PC-3 (cell line): ENCODE measurements around the gene STUM. TPM values are rescaled to one million over a fixed set of nuclear protein-coding genes. Genes with fewer than 3 reads are reported as not detected.
"Not testable (repeated sequence)": the region's sequence is repeated elsewhere in the genome, so short reads cannot be mapped to it uniquely, and the experiment has no call there.

Experiments used
- ATAC-seq: fragments of 200-7000 bp; cut with Tn5 transposase; 2 replicates; pipeline ENCODE4 v1.9.1; 2020; ENCODE audit warnings: mild to moderate bottlenecking, moderate library complexity
- Bru-seq: library from RNA; stranded (reverse); fragments of 400-500 nt; gene quantifications from one replicate; lab custom pipeline; 2021; lab: Mats Ljungman, UMichigan
- BruChase-seq, 2 experiments: library from RNA; stranded (reverse); fragments of 400-500 nt; gene quantifications; one replicate each; lab custom pipeline; 2021; lab: Mats Ljungman, UMichigan
- BruUV-seq: library from RNA; stranded (reverse); fragments of 400-500 nt; replicated peaks from 2 replicates; lab custom pipeline; 2021; lab: Mats Ljungman, UMichigan
- CTCF ChIA-PET: fragments of 300-600 bp; sonication (Branson Sonifier 250); formaldehyde crosslinking; loops from one replicate; lab custom pipeline; 2022; ENCODE audit warnings: antibody characterized with exemption; lab: Charles Lee
- POLR2A ChIA-PET: fragments of 300-600 bp; sonication (Branson Sonifier 250); formaldehyde crosslinking; loops from one replicate; lab custom pipeline; 2022; ENCODE audit warnings: antibody characterized with exemption; ENCODE audit not compliant: unreplicated experiment; lab: Charles Lee
- DNase-seq: peaks from one replicate; pipeline ENCODE4 v3.0.0-alpha.2; 2015
- H2AFZ ChIP-seq: fragments of 300-600 bp; sonication (generic); 2 replicates; pipeline ENCODE4 v1.6.0; 2016; ENCODE audit warnings: antibody characterized with exemption, low read length
- H3F3A ChIP-seq: fragments of 300-600 bp; sonication (generic); one replicate; pipeline ENCODE4 v1.6.0; 2017; ENCODE audit warnings: antibody characterized with exemption, low read length, control low read depth, mild to moderate bottlenecking; ENCODE audit not compliant: unreplicated experiment
- H3K27ac ChIP-seq: fragments of 300-600 bp; sonication (generic); 2 replicates; pipeline ENCODE4 v1.5.1; 2016; ENCODE audit warnings: mild to moderate bottlenecking, low read length
- H3K27me3 ChIP-seq: fragments of 300-600 bp; sonication (generic); 2 replicates; pipeline ENCODE4 v1.6.1; 2016; ENCODE audit warnings: low read length, mixed read lengths
- H3K36me3 ChIP-seq: fragments of 300-600 bp; sonication (generic); 2 replicates; pipeline ENCODE4 v1.6.1; 2016; ENCODE audit warnings: low read depth, mixed run types, low read length, mixed read lengths
- H3K4me1 ChIP-seq: fragments of 300-600 bp; sonication (generic); 2 replicates; pipeline ENCODE4 v1.5.1; 2016; ENCODE audit warnings: low read length; ENCODE audit not compliant: insufficient read depth
- H3K4me2 ChIP-seq: fragments of 300-600 bp; sonication (generic); 2 replicates; pipeline ENCODE4 v1.6.0; 2016; ENCODE audit warnings: low read length
- H3K4me3 ChIP-seq: fragments of 300-600 bp; sonication (generic); 2 replicates; pipeline ENCODE4 v1.5.1; 2016; ENCODE audit warnings: mild to moderate bottlenecking, low read length, mixed read lengths
- H3K79me2 ChIP-seq: fragments of 300-600 bp; sonication (generic); 2 replicates; pipeline ENCODE4 v1.6.1; 2017; ENCODE audit warnings: low read length, mixed read lengths
- H3K9ac ChIP-seq: fragments of 300-600 bp; sonication (generic); 2 replicates; pipeline ENCODE4 v1.6.0; 2016; ENCODE audit warnings: mild to moderate bottlenecking, low read length
- H3K9me2 ChIP-seq: fragments of 300-600 bp; sonication (generic); replicated peaks from 2 replicates; pipeline ENCODE4 v1.6.1; 2016; ENCODE audit warnings: mixed run types, low read length, mixed read lengths
- H3K9me3 ChIP-seq: fragments of 300-600 bp; sonication (generic); 2 replicates; pipeline ENCODE4 v1.6.1; 2016; ENCODE audit warnings: low read length, mixed read lengths
- H4K20me1 ChIP-seq: fragments of 300-600 bp; sonication (generic); 2 replicates; pipeline ENCODE4 v1.6.1; 2016; ENCODE audit warnings: low read length, mixed read lengths
- CTCF ChIP-seq: fragments of 300-600 bp; sonication (generic); conservative IDR thresholded peaks from 2 replicates; pipeline ENCODE4 v1.5.1; 2017; ENCODE audit warnings: antibody characterized with exemption, low read depth, mild to moderate bottlenecking, low read length
- EZH2 ChIP-seq: fragments of 300-600 bp; sonication (generic); IDR thresholded peaks from one replicate; pipeline ENCODE4 v1.6.1; 2017; ENCODE audit warnings: antibody characterized with exemption, mild to moderate bottlenecking, low read length; ENCODE audit not compliant: unreplicated experiment
- EZH2phosphoT487 ChIP-seq: fragments of 300-600 bp; sonication (generic); IDR thresholded peaks from 2 replicates; pipeline ENCODE4 v1.6.1; 2018; ENCODE audit warnings: mild to moderate bottlenecking, antibody characterized with exemption, low read length, borderline replicate concordance
- intact Hi-C: fragments of 100-400 bp; cut with micrococcal nuclease; formaldehyde crosslinking; loops from 2 replicates; pipeline ENCODE4 v1.9.0; 2023
- long read RNA-seq: library from polyadenylated mRNA; unstranded; transcript quantifications from one replicate; pipeline ENCODE4 v2.0.0, GENCODE V29; 2021; ENCODE audit not compliant: unreplicated experiment
- total RNA-seq: library from RNA; depleted of rRNA; stranded (reverse); fragments of >200 nt; gene quantifications from 2 replicates; pipeline ENCODE4 v1.2.3, GENCODE V29; 2014; rRNA removed

STUM gene, protein sequence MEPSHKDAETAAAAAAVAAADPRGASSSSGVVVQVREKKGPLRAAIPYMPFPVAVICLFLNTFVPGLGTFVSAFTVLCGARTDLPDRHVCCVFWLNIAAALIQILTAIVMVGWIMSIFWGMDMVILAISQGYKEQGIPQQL
- 0.40 and 0.58 TPM in 2 replicates for total RNA-seq
- Bru-seq, nascent RNA: percentile 16 among the genes with signal in this experiment
- BruChase-seq, experiment 1, labeled RNA remaining after a 6-hour chase: percentile 14 among the genes with signal in this experiment
- percentile 15 among the genes with signal in this experiment for BruChase-seq, experiment 2, labeled RNA remaining after a 2-hour chase
- long read RNA-seq: 0 reads

DNA sequence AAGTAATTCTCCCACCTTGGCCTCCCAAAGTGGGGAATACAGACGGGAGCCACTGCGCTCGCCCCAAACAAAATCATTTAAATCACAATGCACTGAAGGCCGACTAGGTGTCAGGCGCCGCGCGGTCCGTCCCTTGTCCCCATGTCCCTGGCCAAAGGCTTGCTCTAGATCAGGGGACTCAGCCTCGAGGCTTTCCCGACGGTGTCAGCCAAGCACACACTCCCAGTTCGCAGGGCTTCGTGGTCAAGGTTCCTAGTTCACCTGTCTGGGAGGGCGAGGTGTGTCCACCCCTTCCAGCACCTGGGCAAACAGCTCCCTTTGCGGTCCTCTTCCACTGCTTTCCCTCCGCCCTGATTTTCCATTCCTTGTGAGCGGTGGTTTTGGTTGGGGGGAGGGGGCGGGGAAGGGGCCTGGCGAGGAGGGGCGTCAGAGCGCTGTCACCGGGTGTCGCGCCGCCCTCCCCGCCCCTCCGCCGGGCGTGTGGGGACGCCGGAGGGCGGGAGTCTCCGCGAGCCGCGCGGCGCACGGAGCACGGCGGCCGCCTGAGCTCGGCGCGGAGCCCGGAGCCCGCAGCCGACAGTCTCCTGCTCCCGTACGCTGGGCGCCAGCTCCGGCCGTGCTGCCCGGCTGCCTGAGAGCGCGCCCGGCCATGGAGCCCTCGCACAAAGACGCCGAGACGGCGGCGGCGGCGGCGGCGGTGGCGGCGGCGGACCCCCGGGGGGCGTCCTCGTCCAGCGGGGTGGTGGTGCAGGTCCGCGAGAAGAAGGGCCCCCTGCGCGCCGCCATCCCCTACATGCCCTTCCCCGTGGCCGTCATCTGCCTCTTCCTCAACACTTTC lies at the start of gene STUM:
Gene STUM, plus strand, starts transcription at position 509 of the 838 bp plus-strand sequence. Its CDS starts 141 bp downstream, at position 650.
- ATAC-seq (peak; percentile 31), DNase-seq (peak; percentile 47)
- Histone ChIP-seq H3K36me3 (no peaks in the 10 kb centered on the region), H2AFZ (peak within 1 kb of the TSS; percentile 75), H3K9ac (no peak within 1 kb of the TSS), H3K9me2 (no peaks in the 10 kb centered on the region), H3F3A (no peaks in the 10 kb centered on the region), H3K4me2 (peak within 1 kb of the TSS; percentile 84), H3K4me3 (peak within 1 kb of the TSS; percentile 62), H4K20me1 (no peaks in the 10 kb centered on the region), H3K79me2 (no peaks in the 10 kb centered on the region), H3K9me3 (no peaks in the 10 kb centered on the region), H3K4me1 (peaks cover 18% of the 10 kb centered on the region), H3K27me3 (peaks cover 48% of the 10 kb centered on the region), H3K27ac (no peak within 1 kb of the TSS)
- intact Hi-C loops: loop anchor here (5.0 kb wide), 2 partner anchors 111 to 279 kb away; no protein-coding TSS in a partner anchor
- ChIA-PET CTCF (interaction anchor here (0.5 to 1.8 kb wide), 15 partner anchors 22 to 887 kb away, joined by 3 to 22 read pairs (median 7); no protein-coding TSS in a partner anchor), POLR2A (interaction anchor here (0.6 kb wide), 1 partner anchor 288 kb away, joined by 8 read pairs; no protein-coding TSS in a partner anchor)
- TF ChIP-seq CTCF (no peak), EZH2 (no peak), EZH2phosphoT487 (no peak)
- no TSS peak for BruUV-seq

- H3K4me3 ChIP-seq, DNase-seq, H2AFZ ChIP-seq, H3F3A ChIP-seq, H3K4me2 ChIP-seq, CTCF ChIA-PET, H3K9me3 ChIP-seq, POLR2A ChIA-PET, H4K20me1 ChIP-seq, BruUV-seq, H3K79me2 ChIP-seq, H3K27ac ChIP-seq, ATAC-seq, H3K36me3 ChIP-seq, H3K4me1 ChIP-seq, H3K9ac ChIP-seq, H3K9me2 ChIP-seq, intact Hi-C loops: not testable (repeated sequence)
- H3K27me3 ChIP-seq: peaks cover 18% of the 10 kb centered on the region
Measured at GRCh38 chr1:226499699-226500098, 48.9 kb upstream of the STUM start.

DNA sequence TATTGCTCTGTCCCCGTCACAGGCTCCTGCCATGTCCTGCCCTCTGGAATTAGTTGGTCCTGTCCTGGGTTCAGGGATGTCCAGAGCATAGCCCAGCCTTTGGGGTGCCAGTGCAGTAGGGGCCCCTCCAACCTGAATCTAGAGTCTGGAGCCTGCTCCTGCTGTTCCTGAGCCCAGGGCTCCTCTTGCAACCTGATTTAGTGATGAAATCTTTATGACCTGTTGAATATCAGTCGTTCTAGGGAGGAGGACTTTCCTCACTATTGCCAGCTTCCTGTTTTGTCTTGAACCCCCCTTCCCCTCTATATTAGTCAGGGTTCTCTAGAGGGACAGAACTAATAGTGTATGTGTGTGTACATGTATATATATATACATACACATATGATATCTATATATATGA lies 42.5 kb upstream of the STUM start:
- H3K4me3 ChIP-seq: no peak overlapping the region
- BruUV-seq: no TSS peak
- H3K4me2 ChIP-seq: no peak overlapping the region
- no peaks in the 10 kb centered on the region for H3K79me2 ChIP-seq
- H3K27ac ChIP-seq: no peak overlapping the region
- ChIA-PET POLR2A (no interaction called here), CTCF (no interaction called here)
- no peak overlapping the region for H3K9ac ChIP-seq
- no peaks in the 10 kb centered on the region for H4K20me1 ChIP-seq
- ATAC-seq (no peak), DNase-seq (no peak)
- no peaks in the 10 kb centered on the region for H3K9me3 ChIP-seq
- H3K4me1 ChIP-seq: no peaks in the 10 kb centered on the region
- intact Hi-C loops: no loop called here
- no peak for TF ChIP-seq EZH2
- TF ChIP-seq EZH2phosphoT487: no peak
- TF ChIP-seq CTCF: no peak
- H3F3A ChIP-seq: no peaks in the 10 kb centered on the region
- no peak overlapping the region for H2AFZ ChIP-seq
- H3K27me3 ChIP-seq: peaks cover 44% of the 10 kb centered on the region
- H3K36me3 ChIP-seq: no peaks in the 10 kb centered on the region
- no peaks in the 10 kb centered on the region for H3K9me2 ChIP-seq
